Right renal cortex interstitium (tissue), 3 donors: ENCODE measurements around the gene RFX8. TPM values are rescaled to one million over a fixed set of nuclear protein-coding genes. Genes with fewer than 3 reads are reported as not detected.
"Not testable (repeated sequence)": the region's sequence is repeated elsewhere in the genome, so short reads cannot be mapped to it uniquely, and the experiment has no call there.

ENCODE experiments used
- DNase-seq, 3 donors: peaks; one replicate each; pipeline ENCODE4 v3.0.0-alpha.2; 2013; ENCODE audit warnings: low read depth in 3 of 3, low spot score in 2 of 3
- polyA plus RNA-seq, 3 donors: library from polyadenylated mRNA; unstranded; fragments of 120-200 nt; gene quantifications; one replicate each; pipeline ENCODE4 v1.2.1, GENCODE V29; 2013; ENCODE audit not compliant: insufficient read length in 3 of 3

RFX8 gene
- polyA plus RNA-seq, 3 donors = 0.69 to 1.00 (median 0.96) TPM

DNA sequence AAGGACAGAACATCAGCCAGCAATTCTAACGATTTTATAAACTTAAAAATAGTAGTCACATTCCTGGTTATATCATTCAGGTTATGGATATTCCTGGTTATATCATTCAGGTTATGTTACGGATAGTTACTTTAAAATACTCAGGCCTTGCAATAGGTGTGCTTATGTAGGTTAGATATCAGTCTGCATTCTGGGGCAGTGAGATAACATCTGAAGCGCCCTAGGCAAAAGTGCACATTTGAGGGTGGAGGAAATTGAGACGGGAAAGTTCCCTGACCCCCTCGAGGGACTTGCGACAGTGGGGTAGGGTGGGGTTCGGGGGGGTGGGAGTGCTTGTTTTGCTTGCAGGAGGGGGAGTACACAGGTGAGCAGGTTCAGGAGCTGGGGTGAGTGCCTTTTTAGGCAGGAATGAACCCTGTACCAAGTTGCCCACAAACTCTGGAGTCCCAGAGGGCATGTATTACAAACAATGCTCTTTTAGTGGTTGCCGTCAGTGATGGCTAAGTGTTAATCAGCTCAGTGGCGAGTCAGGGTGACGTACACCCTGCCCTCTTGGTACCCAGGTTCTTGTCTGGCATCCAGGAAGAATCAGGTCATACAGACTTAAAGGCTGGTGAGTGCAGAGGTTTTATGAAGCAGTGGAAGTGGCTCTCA lies 119.4 kb downstream of the RFX8 start:
- DNase-seq = no peak

DNA sequence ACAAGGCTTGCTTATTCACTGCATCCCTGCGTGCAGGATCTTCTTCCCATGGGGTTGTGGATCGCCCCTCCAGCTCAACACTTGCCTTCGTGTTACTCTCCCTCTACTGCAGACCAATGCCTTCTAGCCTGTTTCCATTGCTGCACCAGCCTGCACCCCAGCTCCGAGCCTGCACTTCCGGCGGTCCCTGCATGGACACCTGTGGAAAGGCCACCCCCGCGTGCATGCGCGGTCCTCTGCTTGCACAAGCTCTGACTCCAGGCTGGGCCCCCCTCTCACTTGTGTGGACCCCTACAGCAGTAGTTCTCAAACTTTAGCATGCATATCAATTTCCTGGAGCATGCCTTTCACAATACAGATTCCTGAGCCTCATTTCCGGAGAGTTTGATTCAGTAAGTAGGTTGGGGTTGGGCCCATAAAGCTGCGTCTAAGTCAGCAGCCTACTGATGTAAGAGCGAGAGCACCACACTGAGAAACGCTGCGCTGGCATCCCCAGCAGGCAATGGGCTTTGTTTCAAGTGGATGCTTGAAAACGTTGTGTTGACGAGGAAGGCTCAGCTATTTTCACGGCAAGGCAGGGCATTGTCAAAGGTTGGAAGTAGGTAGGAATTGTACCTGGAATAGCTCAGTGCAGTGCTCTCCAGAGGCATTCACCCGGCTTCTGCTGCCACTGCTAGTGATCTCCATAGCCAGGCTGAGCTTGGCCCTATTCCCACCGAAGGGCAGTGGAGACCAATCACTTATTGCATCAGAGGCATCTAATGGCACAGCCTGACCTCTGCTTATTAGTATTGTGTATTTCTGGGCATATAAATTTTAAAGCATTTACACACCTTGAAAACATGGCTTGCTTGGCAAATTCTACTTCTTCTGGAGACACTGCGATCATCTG lies 120.2 kb downstream of the RFX8 start:
- DNase-seq = no peak

DNA sequence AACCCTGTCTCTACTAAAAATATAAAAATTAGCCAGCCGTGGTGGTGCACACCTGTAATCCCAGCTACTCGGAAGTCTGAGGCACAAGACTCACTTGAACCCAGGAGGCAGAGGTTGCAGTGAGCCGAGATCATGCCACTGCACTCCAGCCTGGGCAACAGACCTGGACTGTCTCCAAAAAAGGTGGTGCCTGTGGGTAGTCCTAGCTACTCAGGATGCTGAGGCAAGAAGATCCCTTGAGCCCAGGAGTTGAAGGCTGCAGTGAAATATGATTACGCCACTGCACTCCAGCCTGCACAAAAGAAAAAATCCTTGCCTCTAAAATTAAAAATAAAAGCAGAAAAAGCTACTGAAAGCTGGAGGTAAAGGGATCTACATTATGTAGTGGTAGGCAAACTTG lies 122.3 kb downstream of the RFX8 start:
- not testable (repeated sequence) for DNase-seq

GRCh38 chr2:101351207-101351606 lies 123.7 kb downstream of the RFX8 start:
- no peak for DNase-seq

DNA sequence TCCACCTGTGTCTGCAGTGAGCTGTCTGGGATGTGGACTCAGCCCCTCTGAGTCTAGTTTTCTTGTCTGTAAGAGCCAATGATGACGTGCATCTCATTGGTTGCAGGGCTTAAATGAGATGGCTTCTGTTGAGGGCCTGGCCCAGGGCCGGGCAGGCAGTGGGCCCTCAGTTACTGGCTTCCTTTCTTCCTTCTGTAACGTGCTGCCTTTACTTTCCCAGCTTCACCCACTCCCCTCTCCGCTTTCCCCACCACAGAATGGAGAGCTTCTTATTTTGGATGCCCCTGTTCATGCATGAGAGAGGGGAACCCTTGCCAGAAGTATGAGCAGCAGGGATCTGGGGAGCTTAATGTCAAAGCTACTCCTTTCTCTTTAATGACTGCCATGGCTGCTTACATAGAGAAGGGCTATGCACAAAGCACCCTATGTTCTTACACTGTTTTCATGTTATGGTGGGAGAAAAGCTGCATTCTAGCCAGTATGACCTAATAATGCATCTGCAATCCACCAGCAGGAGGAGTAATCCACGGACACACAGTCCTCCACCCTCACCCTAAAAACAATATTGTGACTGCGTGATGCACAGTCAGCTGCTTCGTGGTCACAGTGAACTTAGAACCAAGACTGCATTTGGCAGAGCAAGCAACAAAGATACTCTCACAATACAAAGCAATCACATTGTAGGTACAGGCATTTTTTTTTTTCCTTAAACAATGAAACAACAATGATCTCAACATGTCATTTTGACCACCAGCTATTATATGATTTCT lies 124.8 kb downstream of the RFX8 start:
- no peak for DNase-seq

DNA sequence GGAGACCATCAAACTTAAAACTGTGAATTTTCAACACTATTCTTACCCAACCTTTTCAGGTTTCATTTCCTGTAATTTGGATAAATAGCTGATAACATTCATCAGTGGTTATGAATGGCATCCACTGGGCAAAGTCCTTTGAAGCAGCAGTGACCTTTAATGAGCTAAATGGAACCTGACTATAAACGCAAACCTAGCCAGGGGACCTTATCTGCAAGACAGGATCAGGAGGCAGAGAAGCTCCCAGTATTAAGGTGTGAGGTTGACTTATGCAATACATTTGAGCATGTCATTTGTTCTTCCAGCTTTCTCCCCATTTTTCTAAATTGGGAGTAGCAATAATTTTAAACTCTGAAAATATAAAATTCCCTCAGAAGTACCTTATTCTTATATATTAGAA lies 126.0 kb downstream of the RFX8 start:
- no peak for DNase-seq

Other genes with a start within 250 kb of the RFX8 start
- gene CNOT11, start 222.2 kb downstream of the RFX8 start, polyA plus RNA-seq = 10 to 100 TPM; 50.7 to 53.8 (median 51.2) TPM
- 10 to 100 TPM; 35.5 to 40.2 (median 39.3) TPM for gene RNF149, start 166.4 kb downstream of the RFX8 start, polyA plus RNA-seq
- gene CREG2, start 87.6 kb downstream of the RFX8 start, polyA plus RNA-seq = under 1 TPM; 0.68 to 0.85 (median 0.75) TPM
- 10 to 100 TPM; 75.5 to 81.3 (median 78.3) TPM for gene MAP4K4, start 222.6 kb upstream of the RFX8 start, polyA plus RNA-seq